Measurements from ENCODE around the gene IL4R. TPM values are rescaled to one million over a fixed set of nuclear protein-coding genes. Genes with fewer than 3 reads are reported as not detected.

Gene IL4R
- total and polyA plus RNA-seq, 2 of the 13 experiments (the other 11 are each of a cell fraction or from before 2014, with no cell fraction given), result 15.9 to 49.6 TPM

GRCh38 chr16:27327586-27327915 lies 13.8 kb downstream of the IL4R start:
- intact Hi-C loops (cut with micrococcal nuclease; ENCODE audit: unreplicated experiment) (loop anchor here (2.0 kb wide), 1 partner anchor 37 kb away; no protein-coding TSS in a partner anchor), in situ Hi-C loops (cut with HindIII; ENCODE audit: extremely low pct_ligation_motif_present, low pct_unique_long_range_greater_than_20kb) (no loop called here)
- 42% methylated on average over 3 of the region's 3 CpGs for WGBS (ENCODE audit: low lambda C conversion rate)
- DNase-seq (ENCODE audit: low spot score) (no peak), ATAC-seq (no peak), FAIRE-seq (no peak)
- peaks cover 32% of the 10 kb centered on the region for H3K79me2 ChIP-seq (ENCODE audit: insufficient read depth, low read length)
- peak overlapping the region; percentile 61 for H3K4me2 ChIP-seq (ENCODE audit: low read depth, low read length)
- ChIA-PET POLR2A (no interaction called here), CTCF (ENCODE audit: low intra/inter-chr PET ratio, low total read pairs) (no interaction called here)
- H3K27me3 ChIP-seq (ENCODE audit: control insufficient read depth in 1 of 2, insufficient read depth in 2 of 2, low read length in 2 of 2), result no peaks in the 10 kb centered on the region
- no peak overlapping the region for H2AFZ ChIP-seq (ENCODE audit: low read length)
- H3K9me3 ChIP-seq (ENCODE audit: low read length), result no peaks in the 10 kb centered on the region
- peaks cover 7 to 16% of the 10 kb centered on the region in 2 experiments; a peak in 3 of 5 replicates for H3K36me3 ChIP-seq (replicated peaks in 1 of 2; ENCODE audit: control insufficient read depth in 1 of 2, insufficient read depth in 2 of 2, low read length in 2 of 2)
- H3K9ac ChIP-seq (ENCODE audit: insufficient read depth, low read depth, low read length), result peak overlapping the region; percentile 2; the same call in 1 of the 2 replicates
- peak overlapping the region; percentile 37 for H3K27ac ChIP-seq (ENCODE audit: extremely low read length, insufficient read depth, low read length)
- BruUV-seq (replicated peaks), result no TSS peak
- H3K4me1 ChIP-seq (ENCODE audit: insufficient read depth, low read length), result peaks cover 47% of the 10 kb centered on the region
- no peaks in the 10 kb centered on the region; the same call in 1 of the 2 replicates for H4K20me1 ChIP-seq (ENCODE audit: insufficient read depth, low read length)
- H3K4me3 ChIP-seq (replicated peaks in 1 of 3; ENCODE audit: insufficient read depth in 1 of 3, low read depth in 2 of 3, low read length in 3 of 3), result peak overlapping the region in 2 of 3 experiments; percentile 22 to 35; a peak in 3 of 6 replicates
- no peak for TF ChIP-seq ATAD3A (CRISPR knock-in tag; IDR thresholded peaks at IDR 0.05)
- peak; percentile 76; the same call in 1 of the 2 replicates for TF ChIP-seq RCOR2 (CRISPR knock-in tag; IDR thresholded peaks at IDR 0.05)
- peak; percentile 22; the same call in 1 of the 2 replicates for TF ChIP-seq ZNF563 (CRISPR knock-in tag; IDR thresholded peaks at IDR 0.05)
- TF ChIP-seq KIAA2018 (CRISPR knock-in tag; IDR thresholded peaks at IDR 0.05; ENCODE audit: borderline replicate concordance), result no peak
- TF ChIP-seq KDM1A (CRISPR knock-in tag; IDR thresholded peaks at IDR 0.05), result peak; percentile 91; the same call in 1 of the 2 replicates
- no peak for TF ChIP-seq SIX1 (CRISPR knock-in tag; IDR thresholded peaks at IDR 0.05; ENCODE audit: borderline replicate concordance)
- TF ChIP-seq UBTF (CRISPR knock-in tag; IDR thresholded peaks at IDR 0.05), result peak; percentile 2; the same call in 1 of the 2 replicates
- TF ChIP-seq ARNT (IDR thresholded peaks at IDR 0.05), result no peak
- TF ChIP-seq ZNF816 (CRISPR knock-in tag; IDR thresholded peaks at IDR 0.05; ENCODE audit: borderline replicate concordance), result 0 out of 2 replicates have a peak, but pooled peaks have one; percentile 27
- TF ChIP-seq MAX (IDR thresholded peaks at IDR 0.05), result peak; percentile 2; the same call in 1 of the 2 replicates
- TF ChIP-seq, protein P1, sequence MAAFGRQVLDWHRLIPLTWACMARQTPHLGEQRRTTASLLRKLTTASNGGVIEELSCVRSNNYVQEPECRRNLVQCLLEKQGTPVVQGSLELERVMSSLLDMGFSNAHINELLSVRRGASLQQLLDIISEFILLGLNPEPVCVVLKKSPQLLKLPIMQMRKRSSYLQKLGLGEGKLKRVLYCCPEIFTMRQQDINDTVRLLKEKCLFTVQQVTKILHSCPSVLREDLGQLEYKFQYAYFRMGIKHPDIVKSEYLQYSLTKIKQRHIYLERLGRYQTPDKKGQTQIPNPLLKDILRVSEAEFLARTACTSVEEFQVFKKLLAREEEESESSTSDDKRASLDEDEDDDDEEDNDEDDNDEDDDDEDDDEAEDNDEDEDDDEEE (CRISPR knock-in tag; IDR thresholded peaks at IDR 0.05), result 0 out of 2 replicates have a peak, but pooled peaks have one; percentile 44
- no peak for TF ChIP-seq ZNF788 (CRISPR knock-in tag; IDR thresholded peaks at IDR 0.05; ENCODE audit: borderline replicate concordance)

Measured in HepG2 (cell line).